T-cell (primary cell): Measurements from ENCODE around the gene KLF6. TPM values are rescaled to one million over a fixed set of nuclear protein-coding genes. Genes with fewer than 3 reads are reported as not detected.

Experiments used
- ATAC-seq, 4 experiments: fragments of 200-7000 bp in 3 of 4; fragments of 150-1000 bp in 1 of 4; cut with Tn5 transposase; replicated peaks in 1 of 4; 1 replicate in 3 of 4; 2 replicates in 1 of 4; pipeline ENCODE4 v1.10.0; 2021; ENCODE audit warnings: moderate library complexity in 3 of 4, mild to moderate bottlenecking in 2 of 4, moderate number of reproducible peaks in 1 of 4
- CTCF ChIA-PET, 2 donors: fragments of 300-600 bp; sonication (Branson Sonifier 250); formaldehyde crosslinking; loops; one replicate each; lab custom pipeline; 2022; ENCODE audit warnings: antibody characterized with exemption in 2 of 2; lab: Charles Lee
- POLR2A ChIA-PET, 2 donors: fragments of 300-600 bp; sonication (Branson Sonifier 250); formaldehyde crosslinking; loops; one replicate each; lab custom pipeline; 2022; ENCODE audit warnings: antibody characterized with exemption in 2 of 2; lab: Charles Lee
- DNase-seq, 35 experiments: peaks; one replicate each; pipeline versions ENCODE4 v3.0.0 to v3.0.0-alpha.2; 2013 to 2023
- H3K27ac ChIP-seq: one replicate; pipeline ENCODE4 v1.5.1; 2013; ENCODE audit warnings: low read length
- H3K27me3 ChIP-seq, 2 experiments: replicated peaks in 1 of 2; 1 replicate in 1 of 2; 2 replicates in 1 of 2; pipeline versions ENCODE4 v1.6.1 to v1.7.0; 2013; ENCODE audit warnings: low read length in 1 of 2, mixed read lengths in 1 of 2; ENCODE audit not compliant: control insufficient read depth in 2 of 2, insufficient read depth in 2 of 2; ENCODE audit errors: extremely low read depth in 1 of 2
- H3K36me3 ChIP-seq, 2 donors: 1 replicate in 1 of 2; 2 replicates in 1 of 2; pipeline versions ENCODE4 v1.6.1 to v1.7.0; 2013; ENCODE audit warnings: low read length in 1 of 2; ENCODE audit not compliant: control insufficient read depth in 2 of 2, insufficient read depth in 1 of 2; ENCODE audit errors: extremely low read depth in 1 of 2
- H3K4me1 ChIP-seq, 2 experiments: 1 replicate in 1 of 2; 2 replicates in 1 of 2; pipeline versions ENCODE4 v1.6.1 to v1.7.0; 2013; ENCODE audit warnings: low read length in 2 of 2, mixed read lengths in 1 of 2; ENCODE audit not compliant: insufficient read depth in 2 of 2, control insufficient read depth in 1 of 2; ENCODE audit errors: extremely low read depth in 1 of 2
- H3K4me3 ChIP-seq, 2 donors: 1 replicate in 1 of 2; 2 replicates in 1 of 2; pipeline versions ENCODE4 v1.5.1 to v1.7.0; 2013; ENCODE audit warnings: mild to moderate bottlenecking in 2 of 2, low read length in 1 of 2, moderate library complexity in 1 of 2; ENCODE audit not compliant: control insufficient read depth in 1 of 2; ENCODE audit errors: extremely low read depth in 1 of 2
- H3K9me3 ChIP-seq: 2 replicates; pipeline ENCODE4 v1.7.0; 2013
- H3K27ac Mint-ChIP-seq, 2 donors: one replicate each; pipeline ENCODE4 v1.8.0; 2020 to 2021; ENCODE audit warnings: mild to moderate bottlenecking in 2 of 2, mixed read lengths in 2 of 2
- H3K27me3 Mint-ChIP-seq, 2 donors: one replicate each; pipeline ENCODE4 v1.8.0; 2021 to 2022; ENCODE audit warnings: mixed read lengths in 2 of 2
- H3K36me3 Mint-ChIP-seq: one replicate; pipeline ENCODE4 v1.8.0; 2021; ENCODE audit warnings: mixed read lengths
- H3K4me1 Mint-ChIP-seq, 3 donors: one replicate each; pipeline ENCODE4 v1.8.0; 2020 to 2022; ENCODE audit warnings: mixed read lengths in 3 of 3, mild to moderate bottlenecking in 1 of 3
- H3K4me3 Mint-ChIP-seq, 3 donors: one replicate each; pipeline ENCODE4 v1.8.0; 2020 to 2022; ENCODE audit warnings: mild to moderate bottlenecking in 3 of 3, mixed read lengths in 3 of 3, moderate library complexity in 3 of 3
- H3K9me3 Mint-ChIP-seq, 3 donors: one replicate each; pipeline ENCODE4 v1.8.0; 2020 to 2022; ENCODE audit warnings: mixed read lengths in 3 of 3
- WGBS: methylation state at CpG from one replicate; pipeline ENCODE4 v1.1.5; 2013; ENCODE audit warnings: missing lambda C conversion rate; ENCODE audit not compliant: insufficient coverage; 5-methylcytosine and 5-hydroxymethylcytosine counted together
- total RNA-seq, 35 experiments: library from RNA in 6 of 35; stranded (reverse) in 6 of 35; fragments of 120-200 nt in 1 of 35; gene quantifications; one replicate each; pipeline versions ENCODE4 v1.2.1 to v1.2.4 and lab custom pipeline; 2013 to 2026

Gene KLF6
- total RNA-seq, 5 donors from 2014 or later (not counting 1 experiment from before 2014, with no cell fraction given), result 285 to 1,180 (median 400) TPM

- no peak for ATAC-seq
These were observed 23.9 kb downstream of the KLF6 start for GRCh38 chr10:3761021-3761686.

GRCh38 chr10:3760083-3760482 lies 24.9 kb downstream of the KLF6 start:
- H3K27me3 ChIP-seq, result no peaks in the 10 kb centered on the region
- peaks cover 46 to 91% (median 82%) of the 10 kb centered on the region in 3 donors for H3K4me1 Mint-ChIP-seq
- DNase-seq (no peak), ATAC-seq (no peak)
- no peak overlapping the region for H3K27ac Mint-ChIP-seq
- H3K4me3 ChIP-seq, result no peak overlapping the region
- peaks cover 11 to 72% of the 10 kb centered on the region in 2 experiments for H3K4me1 ChIP-seq
- ChIA-PET CTCF (no interaction called here), POLR2A (no interaction called here)
- H3K36me3 Mint-ChIP-seq, result no peaks in the 10 kb centered on the region
- H3K36me3 ChIP-seq, result no peaks in the 10 kb centered on the region
- H3K27ac ChIP-seq, result no peak overlapping the region
- 96% methylated on average over 13 of the region's 14 CpGs for whole genome bisulfite sequencing
- H3K9me3 ChIP-seq, result no peaks in the 10 kb centered on the region
- no peak overlapping the region for H3K4me3 Mint-ChIP-seq
- H3K9me3 Mint-ChIP-seq, result no peaks in the 10 kb centered on the region
- H3K27me3 Mint-ChIP-seq, result peaks cover 0 to 4% of the 10 kb centered on the region in 2 donors

More at GRCh38 chr10:3761021-3761686, 23.9 kb downstream of the KLF6 start:
- no peak for DNase-seq
- 80% methylated on average over 3 of the region's 8 CpGs for WGBS
- Histone ChIP-seq H3K4me3 (no peak overlapping the region), H3K27me3 (no peaks in the 10 kb centered on the region), H3K9me3 (no peaks in the 10 kb centered on the region), H3K36me3 (no peaks in the 10 kb centered on the region), H3K4me1 (peaks cover 14 to 81% of the 10 kb centered on the region in 2 experiments), H3K27ac (no peak overlapping the region)
- H3K36me3 Mint-ChIP-seq, result no peaks in the 10 kb centered on the region
- H3K27me3 Mint-ChIP-seq, result peaks cover 0 to 4% of the 10 kb centered on the region in 2 donors
- CTCF ChIA-PET, result interaction anchor here in 1 of 2 donors (0.6 to 0.7 kb wide), 3 partner anchors 9 to 175 kb away, joined by 3 to 11 read pairs (median 5); no protein-coding TSS in a partner anchor
- H3K27ac Mint-ChIP-seq, result peak overlapping the region; percentile 72 to 80
- H3K9me3 Mint-ChIP-seq, result no peaks in the 10 kb centered on the region
- H3K4me3 Mint-ChIP-seq, result no peak overlapping the region
- peaks cover 57 to 92% (median 82%) of the 10 kb centered on the region in 3 donors for H3K4me1 Mint-ChIP-seq
- POLR2A ChIA-PET, result interaction anchor here in 1 of 2 donors (0.6 to 1.8 kb wide), 8 partner anchors 11 to 132 kb away, joined by 3 to 9 read pairs (median 4); no protein-coding TSS in a partner anchor

- DNase-seq (no peak), ATAC-seq (no peak)
- no peaks in the 10 kb centered on the region for H3K36me3 Mint-ChIP-seq
- WGBS, result 95% methylated on average over 2 of the region's 2 CpGs
- no peaks in the 10 kb centered on the region for H3K27me3 ChIP-seq
- peaks cover 0 to 4% of the 10 kb centered on the region in 2 donors for H3K27me3 Mint-ChIP-seq
- ChIA-PET CTCF (no interaction called here), POLR2A (interaction anchor here in 1 of 2 donors (1.1 kb wide), 1 partner anchor 16 kb away, joined by 3 read pairs; no protein-coding TSS in a partner anchor)
- H3K27ac Mint-ChIP-seq, result peak overlapping the region in 1 of 2 donors; percentile 23
- H3K9me3 Mint-ChIP-seq, result no peaks in the 10 kb centered on the region
- H3K36me3 ChIP-seq, result no peaks in the 10 kb centered on the region
- H3K4me1 Mint-ChIP-seq, result peaks cover 39 to 90% (median 81%) of the 10 kb centered on the region in 3 donors
- peaks cover 5 to 65% of the 10 kb centered on the region in 2 experiments for H3K4me1 ChIP-seq
- peak overlapping the region in 1 of 3 donors; percentile 6 for H3K4me3 Mint-ChIP-seq
- no peak overlapping the region for H3K27ac ChIP-seq
- H3K9me3 ChIP-seq, result no peaks in the 10 kb centered on the region
- H3K4me3 ChIP-seq, result no peak overlapping the region
These were observed 25.6 kb downstream of the KLF6 start for GRCh38 chr10:3759397-3759796.

GRCh38 chr10:3758491-3758970 lies 26.5 kb downstream of the KLF6 start:
- 78% methylated on average over 4 of the region's 6 CpGs for WGBS
- Histone ChIP-seq H3K4me3 (no peak overlapping the region), H3K27ac (peak overlapping the region; percentile 97), H3K36me3 (no peaks in the 10 kb centered on the region), H3K27me3 (no peaks in the 10 kb centered on the region), H3K9me3 (no peaks in the 10 kb centered on the region), H3K4me1 (peaks cover 0 to 56% of the 10 kb centered on the region in 2 experiments)
- DNase-seq (no peak), ATAC-seq (no peak)
- peaks cover 31 to 84% (median 72%) of the 10 kb centered on the region in 3 donors for H3K4me1 Mint-ChIP-seq
- H3K4me3 Mint-ChIP-seq, result peak overlapping the region in 1 of 3 donors; percentile 37
- no peaks in the 10 kb centered on the region for H3K36me3 Mint-ChIP-seq
- ChIA-PET POLR2A (interaction anchor here (0.9 to 1.9 kb wide), 7 partner anchors 17 to 561 kb away, joined by 3 to 18 read pairs (median 8); partner anchors contain the start of gene KLF6 (in 1 of the 2)), CTCF (interaction anchor here in 1 of 2 donors (0.8 kb wide), 1 partner anchor 19 kb away, joined by 3 read pairs; no protein-coding TSS in a partner anchor)
- H3K27ac Mint-ChIP-seq, result peak overlapping the region; percentile 96 to 98
- H3K27me3 Mint-ChIP-seq, result peaks cover 0 to 4% of the 10 kb centered on the region in 2 donors
- no peaks in the 10 kb centered on the region for H3K9me3 Mint-ChIP-seq

GRCh38 chr10:3757638-3758490 lies 27.1 kb downstream of the KLF6 start:
- no peaks in the 10 kb centered on the region for H3K9me3 Mint-ChIP-seq
- peak; percentile 77 to 87 (median 85) for ATAC-seq
- peak overlapping the region in 1 of 2 donors; percentile 16 for H3K4me3 ChIP-seq

More at GRCh38 chr10:3757638-3758490, 27.1 kb downstream of the KLF6 start:
- H3K4me3 Mint-ChIP-seq, result peak overlapping the region; percentile 37 to 64 (median 59)
- Histone ChIP-seq H3K4me1 (peaks cover 0 to 50% of the 10 kb centered on the region in 2 experiments), H3K27ac (peak overlapping the region; percentile 97), H3K9me3 (no peaks in the 10 kb centered on the region), H3K27me3 (no peaks in the 10 kb centered on the region), H3K36me3 (no peaks in the 10 kb centered on the region)
- peak in 19 of 35 experiments; percentile 28 to 76 (median 43) for DNase-seq
- POLR2A ChIA-PET, result interaction anchor here (0.7 to 1.9 kb wide), 10 partner anchors 17 to 560 kb away, joined by 3 to 18 read pairs (median 4); partner anchors contain the start of gene KLF6 (in 1 of the 2)
- WGBS, result 31% methylated on average over 10 of the region's 14 CpGs
- peak overlapping the region; percentile 96 to 98 for H3K27ac Mint-ChIP-seq
- peaks cover 0 to 4% of the 10 kb centered on the region in 2 donors for H3K27me3 Mint-ChIP-seq
- CTCF ChIA-PET, result interaction anchor here in 1 of 2 donors (0.6 to 0.8 kb wide), 2 partner anchors 18 to 19 kb away, joined by 3 to 4 read pairs; no protein-coding TSS in a partner anchor
- no peaks in the 10 kb centered on the region for H3K36me3 Mint-ChIP-seq
- peaks cover 31 to 78% (median 67%) of the 10 kb centered on the region in 3 donors for H3K4me1 Mint-ChIP-seq
